COR-L47 (cell line): ENCODE results near the gene GMPPA.

Experiments
- DNase-seq: peaks from one replicate; lab custom pipeline; 2025; lab: John Stamatoyannopoulos, UW

The GMPPA gene

GRCh38 chr2:219522111-219523030 is 23.7 kb downstream of the GMPPA start:
- no peak for DNase-seq

- DNase-seq = no peak
Observed at GRCh38 chr2:219523031-219523671, 24.5 kb downstream of the GMPPA start.

GRCh38 chr2:219524817-219525216 is 26.1 kb downstream of the GMPPA start:
- no peak for DNase-seq

- DNase-seq = no peak
Observed at GRCh38 chr2:219525533-219526232, 27.0 kb downstream of the GMPPA start.

- no peak for DNase-seq
Observed at GRCh38 chr2:219526320-219527075, 27.8 kb downstream of the GMPPA start.

GRCh38 chr2:219527076-219527394 is 28.3 kb downstream of the GMPPA start:
- no peak for DNase-seq

- no peak for DNase-seq
Observed at GRCh38 chr2:219527472-219527871, 28.8 kb downstream of the GMPPA start.

GRCh38 chr2:219530048-219530963 is 31.6 kb downstream of the GMPPA start:
- peak; percentile 80 for DNase-seq

- no peak for DNase-seq
Observed at GRCh38 chr2:219531639-219532377, 33.1 kb downstream of the GMPPA start.

GRCh38 chr2:219532378-219532649 is 33.6 kb downstream of the GMPPA start:
- no peak for DNase-seq

GRCh38 chr2:219533930-219534661 is 35.4 kb downstream of the GMPPA start:
- no peak for DNase-seq

GRCh38 chr2:219536425-219536824 is 37.7 kb downstream of the GMPPA start:
- no peak for DNase-seq

GRCh38 chr2:219536967-219537366 is 38.3 kb downstream of the GMPPA start:
- no peak for DNase-seq

- no peak for DNase-seq
Observed at GRCh38 chr2:219537657-219538488, 39.2 kb downstream of the GMPPA start.

GRCh38 chr2:219538504-219538951 is 39.8 kb downstream of the GMPPA start:
- DNase-seq = peak; percentile 38

GRCh38 chr2:219538956-219539788 is 40.5 kb downstream of the GMPPA start:
- DNase-seq = no peak

GRCh38 chr2:219539926-219540678 is 41.4 kb downstream of the GMPPA start:
- DNase-seq = no peak
